Fibroblast of pulmonary artery (primary cell): ENCODE measurements around the gene KIF5B.
A peak's percentile ranks its signal among the peaks of the same experiment; 100 is the strongest.
"Not testable (repeated sequence)": the region's sequence is repeated elsewhere in the genome, so short reads cannot be mapped to it uniquely, and the experiment has no call there.

ENCODE experiments used
- DNase-seq: peaks from one replicate; pipeline ENCODE4 v3.0.0-alpha.2; 2010; ENCODE audit warnings: low read depth
- H3K4me3 ChIP-seq: replicated peaks from 2 replicates; pipeline ENCODE4 v1.5.1; 2011; ENCODE audit warnings: low read depth, mild to moderate bottlenecking, control low read depth, low read length, moderate library complexity
- TF ChIP-seq, protein P1 (sequence below): IDR thresholded peaks from 2 replicates; pipeline ENCODE4 v1.5.1; 2011; ENCODE audit warnings: mild to moderate bottlenecking, control low read depth, low read length, inconsistent platforms; ENCODE audit errors: missing control alignments

The KIF5B gene

GRCh38 chr10:32060347-32060746 is 4.1 kb upstream of the KIF5B start:
- no peak overlapping the region for H3K4me3 ChIP-seq
- no peak for DNase-seq
- TF ChIP-seq, protein P1, sequence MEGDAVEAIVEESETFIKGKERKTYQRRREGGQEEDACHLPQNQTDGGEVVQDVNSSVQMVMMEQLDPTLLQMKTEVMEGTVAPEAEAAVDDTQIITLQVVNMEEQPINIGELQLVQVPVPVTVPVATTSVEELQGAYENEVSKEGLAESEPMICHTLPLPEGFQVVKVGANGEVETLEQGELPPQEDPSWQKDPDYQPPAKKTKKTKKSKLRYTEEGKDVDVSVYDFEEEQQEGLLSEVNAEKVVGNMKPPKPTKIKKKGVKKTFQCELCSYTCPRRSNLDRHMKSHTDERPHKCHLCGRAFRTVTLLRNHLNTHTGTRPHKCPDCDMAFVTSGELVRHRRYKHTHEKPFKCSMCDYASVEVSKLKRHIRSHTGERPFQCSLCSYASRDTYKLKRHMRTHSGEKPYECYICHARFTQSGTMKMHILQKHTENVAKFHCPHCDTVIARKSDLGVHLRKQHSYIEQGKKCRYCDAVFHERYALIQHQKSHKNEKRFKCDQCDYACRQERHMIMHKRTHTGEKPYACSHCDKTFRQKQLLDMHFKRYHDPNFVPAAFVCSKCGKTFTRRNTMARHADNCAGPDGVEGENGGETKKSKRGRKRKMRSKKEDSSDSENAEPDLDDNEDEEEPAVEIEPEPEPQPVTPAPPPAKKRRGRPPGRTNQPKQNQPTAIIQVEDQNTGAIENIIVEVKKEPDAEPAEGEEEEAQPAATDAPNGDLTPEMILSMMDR, result no peak

- DNase-seq, result no peak
- TF ChIP-seq, protein P1, result no peak
These were observed 3.2 kb upstream of the KIF5B start for GRCh38 chr10:32059472-32059871.

DNA sequence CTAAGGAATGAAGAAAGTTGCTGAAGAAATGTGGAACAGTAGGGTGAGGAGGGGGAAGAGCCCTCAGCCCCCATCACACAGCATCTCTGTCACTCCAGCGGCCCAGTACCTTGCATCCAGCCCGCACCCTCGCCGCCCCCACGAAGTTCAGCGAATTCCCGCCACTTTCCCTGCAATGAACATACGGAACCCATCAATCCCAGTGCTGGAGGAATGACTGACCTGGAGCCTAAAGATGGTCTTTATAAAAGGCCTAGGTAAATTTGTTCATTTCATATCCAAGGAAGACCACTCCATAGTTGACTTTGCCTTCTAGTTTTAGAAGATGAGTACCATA is 779 bp upstream of the KIF5B start:
- H3K4me3 ChIP-seq, result peak overlapping the region; percentile 92
- no peak for DNase-seq
- TF ChIP-seq, protein P1, result no peak

More at GRCh38 chr10:32059472-32059871, 3.2 kb upstream of the KIF5B start:
- no peak overlapping the region for H3K4me3 ChIP-seq

GRCh38 chr10:32055478-32056135 is 618 bp downstream of the KIF5B start:
- H3K4me3 ChIP-seq, result peak overlapping the region; percentile 92
- TF ChIP-seq, protein P1, result peak; percentile 3
- peak; percentile 70 for DNase-seq

DNA sequence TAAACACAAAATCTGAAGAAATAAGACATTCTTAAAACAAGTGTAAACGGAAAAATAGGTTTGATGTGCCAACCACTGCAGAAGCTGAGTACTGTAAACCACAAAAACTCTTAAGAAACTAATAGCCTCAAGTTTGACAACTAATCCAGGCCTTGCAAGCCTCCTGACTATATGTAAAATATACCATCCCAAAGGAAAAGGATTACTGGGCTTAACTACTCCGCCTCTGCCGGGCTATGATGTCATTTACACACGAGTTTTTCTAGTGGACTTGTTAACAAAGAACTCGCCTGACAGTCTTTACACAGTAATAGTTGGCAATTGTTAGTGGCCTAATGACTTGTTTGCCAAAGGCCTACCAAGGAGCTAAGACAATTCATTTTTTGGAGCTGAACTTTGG is 2.1 kb downstream of the KIF5B start:
- TF ChIP-seq, protein P1, result no peak
- H3K4me3 ChIP-seq, result peak overlapping the region; percentile 92
- DNase-seq, result peak; percentile 66

- not testable (repeated sequence) for DNase-seq
- peak overlapping the region; percentile 92 for H3K4me3 ChIP-seq
These were observed 2.8 kb downstream of the KIF5B start for GRCh38 chr10:32053392-32053791.

- peak overlapping the region; percentile 11 for H3K4me3 ChIP-seq
- TF ChIP-seq, protein P1, result no peak
- DNase-seq, result peak; percentile 26
These were observed 4.3 kb downstream of the KIF5B start for GRCh38 chr10:32051926-32052325.
